ENCODE data around the gene IMP4. TPM values are rescaled to one million over a fixed set of nuclear protein-coding genes. Genes with fewer than 3 reads are reported as not detected.
A peak's percentile ranks its signal among the peaks of the same experiment; 100 is the strongest.

IMP4 gene
- total and polyA plus RNA-seq, 2 of the 13 experiments (the other 11 are each of a cell fraction or from before 2014, with no cell fraction given) = 142 to 158 TPM

- TF ChIP-seq ZBTB10 (CRISPR knock-in tag; IDR thresholded peaks at IDR 0.05; ENCODE audit: borderline replicate concordance) = 0 out of 2 replicates have a peak, but pooled peaks have one; percentile 14
- no peak for TF ChIP-seq ZNF260 (CRISPR knock-in tag; IDR thresholded peaks at IDR 0.05; ENCODE audit: borderline replicate concordance, low read depth)
- TF ChIP-seq AHDC1 (CRISPR knock-in tag; IDR thresholded peaks at IDR 0.05; ENCODE audit: borderline replicate concordance) = peak; percentile 32; the same call in 1 of the 2 replicates
- TF ChIP-seq HMGXB3 (CRISPR knock-in tag; IDR thresholded peaks at IDR 0.05; ENCODE audit: borderline replicate concordance) = no peak
- TF ChIP-seq RBFOX2 (IDR thresholded peaks at IDR 0.05; ENCODE audit: low read depth, low read length) = peak; percentile 85
- TF ChIP-seq MXD4 (CRISPR knock-in tag; IDR thresholded peaks at IDR 0.05) = peak; percentile 44; the same call in 1 of the 2 replicates
- no peak for TF ChIP-seq MATR3 (CRISPR knock-in tag; IDR thresholded peaks at IDR 0.05)
- TF ChIP-seq ZNF747 (CRISPR knock-in tag; IDR thresholded peaks at IDR 0.05; ENCODE audit: borderline replicate concordance) = peak; percentile 21; the same call in 1 of the 2 replicates
- no peak for TF ChIP-seq HOMEZ (CRISPR knock-in tag; IDR thresholded peaks at IDR 0.05; ENCODE audit: low read depth)
- no peak for TF ChIP-seq DR1 (CRISPR knock-in tag; IDR thresholded peaks at IDR 0.05)
Observed at GRCh38 chr2:130391058-130391871, 48.6 kb downstream of the IMP4 start (continued).
